Thyroid gland (tissue), 4 donors: ENCODE data around the gene SH3RF3.

ENCODE experiments used
- CTCF ChIP-seq, 6 experiments: fragments of 200-600 bp in 3 of 6; fragments of 450-650 bp in 3 of 6; sonication (generic) in 3 of 6; IDR thresholded peaks; one replicate each; pipeline ENCODE4 v1.5.1; 2016 to 2019; ENCODE audit warnings: antibody characterized with exemption in 6 of 6, mild to moderate bottlenecking in 2 of 6, inconsistent platforms in 1 of 6, moderate library complexity in 1 of 6
- POLR2A ChIP-seq, 2 donors: fragments of 450-650 bp; IDR thresholded peaks; one replicate each; pipeline ENCODE4 v1.6.1; 2017; ENCODE audit warnings: antibody characterized with exemption in 2 of 2, mild to moderate bottlenecking in 2 of 2, moderate library complexity in 1 of 2

GRCh38 chr2:109444916-109445315, 315.9 kb downstream of the SH3RF3 start:
- no peak for TF ChIP-seq CTCF (IDR thresholded peaks at IDR 0.05)
- TF ChIP-seq POLR2A (IDR thresholded peaks at IDR 0.05): no peak
